A172 (cell line): ENCODE results near the gene FAM120B. TPM values are rescaled to one million over a fixed set of nuclear protein-coding genes. Genes with fewer than 3 reads are reported as not detected.

Source experiments
- DNase-seq: peaks from one replicate; pipeline ENCODE4 v3.0.0-alpha.2; 2015; ENCODE audit warnings: low spot score
- total RNA-seq: library from RNA; depleted of rRNA; stranded (reverse); fragments of >200 nt; shearing (Covaris generic); gene quantifications from 2 replicates; pipeline ENCODE4 v1.2.3, GENCODE V29; 2014

Gene FAM120B
- total RNA-seq, 1 experiment from 2014 or later = 6.1 TPM

DNA sequence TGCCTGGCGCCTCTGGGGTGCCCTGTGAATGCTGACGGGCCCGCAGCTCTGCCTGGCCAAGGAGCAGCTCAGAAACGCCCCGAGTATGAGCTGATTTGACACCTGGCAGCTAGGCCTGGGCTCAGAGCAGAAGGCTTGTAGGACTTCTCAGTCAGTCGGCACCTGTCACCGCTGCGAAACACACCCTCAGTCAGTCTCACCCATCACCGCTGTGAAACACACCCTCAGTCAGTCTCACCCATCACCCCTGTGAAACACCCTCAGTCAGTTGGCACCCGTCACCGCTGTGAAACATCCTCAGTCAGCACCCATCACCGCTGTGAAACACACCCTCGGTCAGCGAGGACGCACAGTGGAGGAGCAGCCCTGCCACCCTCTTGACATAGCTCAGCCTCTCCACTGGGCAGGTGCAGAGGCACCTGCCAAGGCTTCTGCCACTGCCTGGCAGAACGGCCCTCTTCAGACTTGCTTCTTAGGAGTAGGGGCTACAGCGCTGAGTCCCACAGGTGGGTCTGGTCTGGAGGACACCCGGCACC, 137.6 kb downstream of the FAM120B start:
- DNase-seq = no peak

DNA sequence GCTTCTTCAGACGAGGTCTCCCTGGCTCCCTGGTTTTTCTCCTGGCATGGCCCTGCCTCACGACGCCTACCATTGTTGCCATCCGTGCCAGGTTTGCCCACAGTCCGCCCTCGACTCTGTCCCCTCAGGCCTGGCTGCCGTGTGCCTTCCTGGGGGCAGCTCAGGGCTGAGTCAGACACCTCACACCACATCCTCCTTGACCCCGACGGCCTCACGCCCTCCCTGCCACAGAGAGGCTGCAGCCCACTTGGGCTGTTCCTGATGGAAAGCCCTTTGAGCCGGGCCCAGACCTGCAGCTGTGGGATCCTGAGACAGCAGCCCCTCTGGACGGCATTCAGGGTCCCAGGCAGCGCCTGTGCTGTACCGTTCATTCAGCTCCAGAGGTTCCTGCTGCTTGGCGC, 138.3 kb downstream of the FAM120B start:
- no peak for DNase-seq

- DNase-seq = no peak
Measured at GRCh38 chr6:170445487-170445886, 138.9 kb downstream of the FAM120B start.

DNA sequence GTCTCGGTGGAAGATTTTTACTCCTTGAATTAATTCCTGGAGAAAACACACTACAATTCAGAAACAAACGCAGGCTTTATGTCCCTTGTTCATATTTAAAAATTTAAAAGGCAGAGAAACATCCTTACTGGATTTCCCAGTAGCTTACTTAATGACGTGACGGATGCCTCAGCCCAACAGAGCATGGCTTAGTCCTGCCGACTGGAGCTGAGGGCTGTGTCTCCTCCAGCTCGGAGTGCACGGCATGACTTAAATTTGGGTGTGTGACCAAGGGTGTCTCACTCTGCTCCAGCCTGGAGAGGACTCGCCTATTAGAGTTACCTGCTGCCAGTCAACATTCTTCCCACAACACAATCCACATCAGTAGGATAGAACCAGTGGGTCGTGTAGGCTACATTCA, 139.4 kb downstream of the FAM120B start:
- DNase-seq = no peak

- DNase-seq = no peak
Measured at GRCh38 chr6:170446841-170447560, 140.4 kb downstream of the FAM120B start.

DNA sequence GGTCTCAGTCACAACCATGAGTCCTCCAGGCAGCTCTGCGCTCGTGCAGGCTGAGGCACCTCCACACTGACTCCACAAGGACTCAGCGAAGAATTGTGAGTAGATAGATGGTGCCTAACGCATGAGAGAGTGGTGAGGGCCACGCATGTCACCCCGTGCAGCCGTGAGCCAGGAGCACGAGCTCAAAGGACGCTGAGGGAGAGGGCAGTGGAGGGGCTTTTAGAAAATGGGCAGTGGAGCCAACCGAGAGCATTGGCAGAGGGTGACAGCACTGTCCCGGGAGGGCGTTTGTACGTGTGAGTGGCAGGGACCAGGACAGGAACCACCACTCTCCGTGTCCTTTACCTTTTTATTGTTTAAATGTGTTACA, 141.0 kb downstream of the FAM120B start:
- DNase-seq = no peak

GRCh38 chr6:170448317-170448716, 141.8 kb downstream of the FAM120B start:
- DNase-seq = no peak

GRCh38 chr6:170448751-170449630, 142.4 kb downstream of the FAM120B start:
- DNase-seq = no peak

DNA sequence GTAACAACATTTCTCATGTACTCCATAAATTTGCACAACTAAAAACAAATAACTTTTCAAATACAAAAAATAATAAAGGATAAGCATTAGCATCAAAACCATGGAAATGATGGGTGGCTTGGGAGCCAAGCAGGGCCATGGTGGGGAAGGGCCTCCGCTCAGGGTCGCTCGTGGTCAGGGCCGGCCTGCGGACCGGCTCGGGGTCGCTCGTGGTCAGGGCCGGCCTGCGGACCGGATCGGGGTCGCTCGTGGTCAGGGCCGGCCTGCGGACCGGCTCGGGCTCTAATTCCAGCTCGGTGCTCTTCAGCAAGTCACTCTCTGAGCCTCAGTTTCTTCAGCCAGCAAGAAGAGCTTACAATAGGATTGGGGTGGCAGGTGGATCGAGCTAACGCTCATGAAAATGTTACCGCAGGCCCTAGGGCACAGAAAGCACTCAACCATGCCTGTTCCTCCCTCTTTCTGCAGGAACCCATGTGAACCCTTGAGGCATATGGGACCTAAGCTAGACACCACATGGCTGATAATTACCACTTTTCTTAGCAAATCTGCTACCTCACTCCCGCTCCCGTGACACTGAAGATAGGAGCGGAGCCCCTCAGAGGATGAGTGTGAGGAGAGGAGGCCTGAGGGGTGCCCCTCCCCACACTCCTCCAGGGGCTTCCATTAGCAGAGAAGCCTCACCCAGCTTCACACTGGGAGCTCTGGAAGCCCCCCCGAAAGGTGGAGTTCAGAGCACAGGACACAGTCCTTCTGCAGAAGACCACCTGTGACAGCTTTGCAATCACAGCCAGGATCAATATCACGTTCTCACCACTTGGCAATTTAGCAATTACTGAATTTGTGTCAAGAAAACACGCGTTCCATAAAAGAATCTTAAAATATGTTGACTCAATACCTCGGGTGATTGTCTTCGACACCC, 143.5 kb downstream of the FAM120B start:
- DNase-seq = no peak

GRCh38 chr6:170450916-170451761, 144.6 kb downstream of the FAM120B start:
- DNase-seq = no peak

DNA sequence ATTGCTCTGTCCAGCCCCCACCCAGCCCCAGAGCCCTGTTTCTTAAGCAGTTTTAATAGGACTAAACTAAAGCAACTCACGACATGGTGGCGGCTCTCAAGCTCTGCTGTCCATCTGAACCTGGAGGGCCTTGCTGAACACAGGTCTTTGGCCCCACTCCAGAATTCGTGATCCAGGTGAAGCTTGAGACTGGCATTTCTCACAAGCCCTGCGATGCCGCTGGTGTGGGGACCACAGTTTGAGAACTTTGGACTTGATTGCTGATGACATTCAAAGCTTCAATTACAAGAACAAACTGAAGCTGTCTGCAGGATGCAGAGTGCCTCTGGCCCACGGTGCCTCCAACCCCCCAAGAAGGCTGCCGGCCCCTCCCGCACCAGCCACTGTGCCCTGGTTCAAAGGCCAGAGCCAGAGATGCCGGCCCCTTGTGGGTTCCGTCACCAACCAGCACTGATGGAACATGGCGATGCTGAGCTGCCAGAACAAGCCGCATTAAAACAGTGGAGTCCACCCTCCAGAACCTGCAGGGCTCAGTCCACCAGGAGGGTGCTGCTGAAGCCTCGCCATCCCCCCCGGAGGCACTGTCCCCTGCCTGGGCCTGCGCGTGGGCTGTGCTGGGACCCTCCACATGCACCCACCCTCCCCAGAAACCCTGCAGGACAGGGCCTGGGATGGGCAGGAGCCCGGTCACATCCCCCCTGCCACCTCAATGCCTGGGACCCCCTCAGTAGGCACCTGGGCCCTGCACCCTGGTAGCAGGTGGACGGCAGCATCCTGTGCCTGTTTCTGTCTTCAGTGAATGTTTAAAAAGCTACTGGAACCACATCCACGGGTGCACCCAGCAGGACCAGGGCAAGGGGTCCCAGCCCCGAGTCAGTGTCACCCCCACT, 145.4 kb downstream of the FAM120B start:
- DNase-seq = no peak

DNA sequence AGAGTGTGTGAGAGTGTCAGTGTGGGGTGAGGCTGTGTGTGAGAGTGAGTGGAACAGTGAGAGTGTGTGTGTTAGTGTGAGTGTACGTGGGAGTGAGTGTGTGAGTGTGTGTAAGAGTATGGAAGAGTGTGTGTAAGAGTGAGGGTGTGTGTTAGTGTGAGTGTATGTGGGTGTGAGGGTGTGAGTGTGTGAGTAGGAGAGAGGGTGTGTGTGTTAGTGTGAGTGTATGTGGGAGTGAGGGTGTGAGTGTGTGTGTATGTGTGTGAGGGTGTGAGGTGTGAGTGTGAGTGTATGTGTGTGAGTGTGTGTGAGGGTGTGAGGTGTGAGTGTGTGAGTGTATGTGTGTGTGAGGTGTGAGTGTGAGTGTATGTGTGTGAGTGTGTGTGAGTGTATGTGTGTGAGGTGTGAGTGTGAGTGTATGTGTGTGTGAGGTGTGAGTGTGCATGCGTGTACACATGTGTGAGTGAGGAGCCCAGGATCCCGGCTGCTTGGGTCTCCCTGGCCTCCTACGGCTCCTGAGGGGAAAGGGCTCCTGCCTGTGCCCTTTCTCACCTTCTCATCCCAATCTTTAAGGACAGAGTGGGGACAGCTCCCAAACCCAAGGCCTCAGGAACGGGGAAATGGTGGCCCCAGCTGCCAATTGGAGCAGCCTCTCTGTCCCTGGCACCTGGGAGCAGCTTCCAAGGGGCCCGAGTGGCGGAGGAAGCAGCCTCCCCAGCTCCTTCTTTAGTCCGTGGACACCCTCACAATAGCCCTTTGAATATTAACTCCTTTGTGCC, 146.4 kb downstream of the FAM120B start:
- no peak for DNase-seq

DNA sequence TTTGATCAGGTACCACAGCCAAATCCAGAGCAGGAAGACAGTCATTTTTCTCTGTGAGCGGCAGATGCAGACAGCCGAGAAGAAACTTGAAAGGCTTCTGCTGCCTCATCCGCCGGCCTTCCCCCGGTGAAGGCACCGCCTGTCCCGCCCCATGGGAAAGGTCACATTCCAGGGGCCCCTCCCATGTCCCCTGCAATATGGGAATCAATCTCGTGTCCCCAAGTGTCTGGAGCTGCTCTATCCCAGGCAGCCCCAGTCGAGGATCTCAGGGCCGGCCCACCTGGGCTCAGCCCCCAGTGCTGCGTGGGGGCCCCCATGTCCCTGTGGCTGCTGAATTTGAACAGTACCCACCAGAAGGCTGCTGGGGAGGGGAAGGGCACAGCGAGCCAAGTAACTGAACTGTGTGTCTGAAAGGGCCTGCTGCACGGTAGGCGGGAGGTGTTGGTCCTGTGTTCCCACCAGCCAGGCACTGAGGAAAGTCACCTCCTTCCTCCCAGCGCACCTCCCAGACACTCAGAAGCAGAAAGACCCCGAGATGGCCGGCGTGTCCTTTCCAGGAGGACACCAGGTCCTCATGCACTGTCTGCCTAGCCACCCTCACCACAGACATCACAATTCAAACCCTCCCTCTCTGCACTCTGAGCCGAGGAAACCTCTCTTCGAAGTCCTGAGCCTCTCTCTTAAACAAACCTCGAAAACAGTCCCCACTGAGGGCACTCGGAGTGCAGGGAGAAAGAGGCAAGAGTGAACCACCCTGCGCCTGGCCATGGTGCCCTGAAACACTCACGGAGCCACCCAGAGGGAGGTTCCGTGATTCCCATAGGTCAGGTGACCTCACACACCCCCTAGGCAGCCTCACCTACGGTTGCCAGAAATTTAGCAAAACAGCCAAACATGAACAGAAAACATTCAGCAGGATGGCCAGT, 147.3 kb downstream of the FAM120B start:
- no peak for DNase-seq

DNA sequence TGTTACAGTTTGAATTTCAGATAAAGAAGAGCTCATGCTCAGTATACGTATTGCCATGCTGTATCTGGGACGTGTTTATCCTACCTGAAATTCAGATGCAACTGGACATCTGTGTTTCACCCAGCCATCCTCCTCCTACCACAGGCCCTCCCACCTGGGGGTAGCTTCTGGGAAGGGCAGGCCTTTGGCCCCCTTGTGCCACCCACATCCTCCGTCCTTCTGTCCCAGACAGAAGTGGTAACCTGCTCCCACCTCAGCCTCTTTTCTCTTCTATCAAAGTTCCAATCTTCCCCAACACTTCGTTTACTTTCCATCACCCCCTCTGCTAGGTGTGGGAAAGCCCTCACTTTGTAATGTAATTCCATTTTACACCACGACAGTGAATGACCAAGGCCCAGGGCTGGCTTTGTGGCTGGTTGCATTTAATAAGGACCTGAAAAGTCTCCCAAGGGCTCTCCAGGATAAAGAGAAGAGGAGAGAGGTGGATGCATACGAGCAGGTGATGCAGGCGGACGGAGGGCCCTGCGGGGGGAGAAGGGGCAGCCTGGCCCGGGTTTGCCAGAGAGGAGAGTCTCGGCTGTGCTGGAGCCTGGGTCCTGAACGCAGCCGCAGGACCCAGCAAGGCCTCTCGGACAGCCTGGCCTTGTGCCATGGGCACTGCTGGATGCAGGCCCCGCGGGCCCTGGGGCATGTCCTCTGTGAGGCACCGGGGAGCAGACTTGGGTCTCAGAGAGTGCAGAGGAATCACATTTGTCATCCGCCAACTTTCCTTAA, 148.1 kb downstream of the FAM120B start:
- DNase-seq = no peak

DNA sequence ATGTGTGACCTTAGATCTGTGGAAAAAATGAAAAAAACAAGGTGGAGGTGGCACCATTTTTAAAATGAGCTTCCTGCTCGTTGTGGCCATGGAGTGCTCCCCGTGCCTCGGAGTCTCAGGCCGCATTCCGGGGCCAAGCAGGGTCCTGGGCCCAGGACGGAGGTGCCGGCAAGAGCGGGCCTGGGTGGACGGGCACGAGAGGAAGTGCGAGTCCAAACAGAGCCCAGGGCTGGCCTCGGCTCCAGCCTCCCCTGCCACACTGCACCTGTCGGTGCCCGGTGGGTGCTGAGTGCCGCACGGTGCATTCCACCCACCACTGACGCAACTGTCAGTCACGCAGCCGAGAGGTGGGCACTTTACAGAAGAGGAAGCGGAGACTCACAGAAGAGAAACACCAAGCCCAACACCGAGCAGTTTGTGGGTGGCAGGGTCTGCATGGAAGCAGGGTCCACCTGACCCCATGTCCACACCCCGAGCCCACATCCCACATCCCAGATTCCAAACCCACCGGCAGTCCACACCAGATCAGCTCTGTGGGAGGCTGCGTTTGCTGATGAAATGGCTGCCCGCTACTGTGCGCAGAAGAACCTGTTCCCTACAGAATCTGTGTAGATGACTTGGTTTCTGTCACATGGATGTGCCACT, 148.9 kb downstream of the FAM120B start:
- no peak for DNase-seq

DNA sequence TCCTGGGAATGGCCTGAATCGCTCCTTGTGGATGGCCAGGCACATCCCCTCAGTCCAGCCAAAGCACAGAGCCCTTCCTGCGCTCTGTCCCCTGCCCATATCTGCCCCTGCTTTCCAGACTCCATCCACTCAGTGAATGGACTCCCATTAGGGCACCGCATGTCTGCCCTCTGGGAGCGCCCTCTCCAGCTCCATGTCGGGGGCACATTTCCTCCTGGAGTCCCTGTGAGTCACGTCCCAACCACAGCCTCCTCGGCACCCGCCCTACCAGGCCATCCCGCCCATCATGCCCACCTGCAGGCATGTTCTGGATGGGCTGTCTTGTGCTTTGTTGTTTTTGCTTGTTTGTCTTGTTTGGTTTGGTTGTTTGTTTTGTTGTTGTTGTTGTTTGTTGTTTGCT, 149.8 kb downstream of the FAM120B start:
- DNase-seq = no peak
